GM12872 (cell line): ENCODE results near the gene HLA-F.

Experiments used
- CTCF ChIP-seq: IDR thresholded peaks from 3 replicates; pipeline ENCODE4 v1.5.1; 2011; ENCODE audit warnings: low read depth, mild to moderate bottlenecking, low read length, moderate library complexity; ENCODE audit not compliant: insufficient read depth

Gene HLA-F

GRCh38 chr6:29745855-29746449 lies 22.7 kb downstream of the HLA-F start:
- no peak for TF ChIP-seq CTCF

- no peak for TF ChIP-seq CTCF
These were observed 23.8 kb downstream of the HLA-F start for GRCh38 chr6:29746846-29747687.

- no peak for TF ChIP-seq CTCF
These were observed 24.5 kb downstream of the HLA-F start for GRCh38 chr6:29747688-29748250.

GRCh38 chr6:29748391-29749307 lies 25.4 kb downstream of the HLA-F start:
- no peak for TF ChIP-seq CTCF

- no peak for TF ChIP-seq CTCF
These were observed 26.1 kb downstream of the HLA-F start for GRCh38 chr6:29749308-29749662.

GRCh38 chr6:29749668-29750067 lies 26.4 kb downstream of the HLA-F start:
- TF ChIP-seq CTCF, result no peak

- no peak for TF ChIP-seq CTCF
These were observed 27.5 kb downstream of the HLA-F start for GRCh38 chr6:29750709-29751108.
